NCI-H345 treated with DMSO at 0.1 percent for 48 hours (cell line): Measurements from ENCODE around the gene ZFP82.

Experiments
- DNase-seq: peaks from one replicate; lab custom pipeline; 2025; ENCODE audit not compliant: unreplicated experiment; lab: John Stamatoyannopoulos, UW

ZFP82 gene

GRCh38 chr19:36373638-36374156 lies 44.7 kb downstream of the ZFP82 start:
- DNase-seq = no peak

- no peak for DNase-seq
Measured at GRCh38 chr19:36371886-36372285, 46.6 kb downstream of the ZFP82 start.

- DNase-seq = no peak
Measured at GRCh38 chr19:36363845-36364244, 54.6 kb downstream of the ZFP82 start.
